HCT116 (cell line): ENCODE measurements around the gene CLEC16A. TPM values are rescaled to one million over a fixed set of nuclear protein-coding genes. Genes with fewer than 3 reads are reported as not detected.

Experiments
- ATAC-seq: fragments of 200-7000 bp; cut with Tn5 transposase; 2 replicates; pipeline ENCODE4 v1.9.1; 2020; ENCODE audit warnings: mild to moderate bottlenecking, moderate library complexity
- BruUV-seq: library from RNA; stranded (reverse); fragments of 400-500 nt; replicated peaks from 2 replicates; lab custom pipeline; 2021; lab: Mats Ljungman, UMichigan
- CTCF ChIA-PET: fragments of 300-600 bp; sonication (Branson Sonifier 250); formaldehyde crosslinking; loops from one replicate; lab custom pipeline; 2021; ENCODE audit warnings: antibody characterized with exemption; lab: Charles Lee
- POLR2A ChIA-PET: fragments of 300-600, 350-600 bp; sonication (Branson Sonifier 250); formaldehyde crosslinking; loops from one replicate; lab custom pipeline; 2021; ENCODE audit warnings: antibody characterized with exemption; lab: Charles Lee
- RAD21 ChIA-PET, 2 experiments: fragments of 300-600 bp; sonication (Branson Sonifier 250); formaldehyde crosslinking; loops; one replicate each; lab custom pipeline; 2023; ENCODE audit warnings: low total read pairs in 2 of 2; ENCODE audit not compliant: uncharacterized antibody in 2 of 2, unreplicated experiment in 2 of 2, low non-redundant PET in 1 of 2; lab: Charles Lee
- DNase-seq: peaks from one replicate; pipeline ENCODE4 v3.0.0-alpha.2; 2010; ENCODE audit warnings: low read depth, low spot score
- H2AFZ ChIP-seq: fragments of 200-600 bp; shearing (Covaris generic), sonication (generic); 2 replicates; pipeline ENCODE4 v1.6.1; 2017; ENCODE audit warnings: low read depth, mixed run types, mixed read lengths, antibody characterized with exemption, low read length; ENCODE audit not compliant: poor library complexity, severe bottlenecking
- H3K27ac ChIP-seq: 2 replicates; pipeline ENCODE4 v1.5.1; 2012; ENCODE audit warnings: low read depth, low read length
- H3K27me3 ChIP-seq: fragments of 200-600 bp; sonication (generic); 2 replicates; pipeline ENCODE4 v1.6.1; 2016; ENCODE audit warnings: mixed run types, low read length, mixed read lengths; ENCODE audit not compliant: insufficient read depth
- H3K36me3 ChIP-seq, 2 experiments: fragments of 200-500 bp in 1 of 2; fragments of 200-600 bp in 1 of 2; sonication (Bioruptor generic) in 1 of 2; sonication (generic) in 1 of 2; 2 replicates each; pipeline versions ENCODE4 v1.5.1 to v1.6.1; 2014 to 2016; ENCODE audit warnings: low read length in 2 of 2, inconsistent platforms in 1 of 2, mixed read lengths in 1 of 2, mixed run types in 1 of 2; ENCODE audit not compliant: insufficient read depth in 2 of 2, control insufficient read depth in 1 of 2
- H3K4me1 ChIP-seq, 2 experiments: fragments of 200-600 bp in 1 of 2; sonication (generic) in 1 of 2; 2 replicates each; pipeline versions ENCODE4 v1.5.1 to v1.6.1; 2012 to 2017; ENCODE audit warnings: low read length in 2 of 2, inconsistent platforms in 1 of 2, mild to moderate bottlenecking in 1 of 2, mixed read lengths in 1 of 2, mixed run types in 1 of 2, moderate library complexity in 1 of 2; ENCODE audit not compliant: insufficient read depth in 2 of 2, control insufficient read depth in 1 of 2
- H3K4me2 ChIP-seq: fragments of 200-600 bp; sonication (generic); 2 replicates; pipeline ENCODE4 v1.6.1; 2017; ENCODE audit warnings: mixed run types, low read length, mixed read lengths
- H3K4me3 ChIP-seq, 2 experiments: fragments of 200-600 bp in 1 of 2; sonication (generic) in 1 of 2; replicated peaks in 1 of 2; 2 replicates each; pipeline ENCODE4 v1.5.1; 2011 to 2016; ENCODE audit warnings: low read length in 2 of 2, control low read depth in 1 of 2, low read depth in 1 of 2, mild to moderate bottlenecking in 1 of 2, mixed read lengths in 1 of 2, mixed run types in 1 of 2
- H3K79me2 ChIP-seq: fragments of 200-600 bp; sonication (generic); 2 replicates; pipeline ENCODE4 v1.6.1; 2017; ENCODE audit warnings: mild to moderate bottlenecking, mixed run types, low read length, moderate library complexity, mixed read lengths; ENCODE audit not compliant: insufficient read depth
- H3K9ac ChIP-seq: fragments of 200-600 bp; sonication (generic); 2 replicates; pipeline ENCODE4 v1.6.1; 2016; ENCODE audit warnings: low read length, mixed read lengths
- H3K9me2 ChIP-seq: fragments of 200-600 bp; sonication (generic), shearing (Covaris generic); 2 replicates; pipeline ENCODE4 v1.6.1; 2017; ENCODE audit warnings: mixed run types, mild to moderate bottlenecking, moderate library complexity; ENCODE audit not compliant: insufficient read depth
- H3K9me3 ChIP-seq, 2 experiments: fragments of 200-500 bp in 1 of 2; fragments of 200-600 bp in 1 of 2; sonication (Bioruptor generic) in 1 of 2; sonication (generic) in 1 of 2; 2 replicates each; pipeline ENCODE4 v1.6.1; 2014 to 2017; ENCODE audit warnings: low read length in 2 of 2, mixed read lengths in 2 of 2, inconsistent platforms in 1 of 2, low read depth in 1 of 2, mild to moderate bottlenecking in 1 of 2, mixed run types in 1 of 2, moderate library complexity in 1 of 2; ENCODE audit not compliant: control insufficient read depth in 1 of 2, insufficient read depth in 1 of 2
- H4K20me1 ChIP-seq: fragments of 200-600 bp; sonication (generic), shearing (Covaris generic); 2 replicates; pipeline ENCODE4 v1.6.1; 2017; ENCODE audit warnings: mixed run types, mild to moderate bottlenecking, moderate library complexity; ENCODE audit not compliant: insufficient read depth
- CTCF ChIP-seq, 3 experiments: fragments of 200-600 bp in 1 of 3; sonication (generic) in 1 of 3; IDR thresholded peaks in 2 of 3; conservative IDR thresholded peaks in 1 of 3; 2 replicates each; pipeline ENCODE4 v1.5.1; 2012 to 2017; ENCODE audit warnings: low read depth in 2 of 3, low read length in 2 of 3, antibody characterized with exemption in 1 of 3, borderline replicate concordance in 1 of 3, control low read depth in 1 of 3, mild to moderate bottlenecking in 1 of 3, mixed read lengths in 1 of 3, mixed run types in 1 of 3, moderate library complexity in 1 of 3; ENCODE audit not compliant: insufficient read depth in 1 of 3
- EGR1 ChIP-seq: IDR thresholded peaks from 2 replicates; pipeline ENCODE4 v1.6.1; 2012; ENCODE audit warnings: low read depth
- EZH2 ChIP-seq: fragments of 200-600 bp; sonication (generic); IDR thresholded peaks from 2 replicates; pipeline ENCODE4 v1.6.1; 2017; ENCODE audit warnings: antibody characterized with exemption, mixed run types
- JUND ChIP-seq: IDR thresholded peaks from 2 replicates; pipeline ENCODE4 v1.6.1; 2012
- MAX ChIP-seq: IDR thresholded peaks from 2 replicates; pipeline ENCODE4 v1.6.1; 2012
- POLR2A ChIP-seq: IDR thresholded peaks from 2 replicates; pipeline ENCODE4 v1.7.0; 2011; ENCODE audit warnings: borderline replicate concordance; ENCODE audit not compliant: insufficient read depth, insufficient read length; ENCODE audit errors: extremely low read depth
- RAD21 ChIP-seq: IDR thresholded peaks from 2 replicates; pipeline ENCODE4 v1.6.1; 2012; ENCODE audit warnings: low read depth, mild to moderate bottlenecking
- SIN3A ChIP-seq: IDR thresholded peaks from 2 replicates; pipeline ENCODE4 v1.6.1; 2012; ENCODE audit warnings: low read depth
- SP1 ChIP-seq: IDR thresholded peaks from 2 replicates; pipeline ENCODE4 v1.6.1; 2012; ENCODE audit warnings: low read depth
- SRF ChIP-seq: IDR thresholded peaks from 2 replicates; pipeline ENCODE4 v1.6.1; 2012; ENCODE audit warnings: low read depth
- TCF7L2 ChIP-seq: IDR thresholded peaks from 2 replicates; pipeline ENCODE4 v1.7.0; 2011; ENCODE audit warnings: borderline replicate concordance, inconsistent platforms; ENCODE audit not compliant: insufficient read depth, insufficient read length; ENCODE audit errors: extremely low read depth
- YY1 ChIP-seq: IDR thresholded peaks from 2 replicates; pipeline ENCODE4 v1.6.1; 2011; ENCODE audit warnings: low read length, low read depth, moderate library complexity, mild to moderate bottlenecking; ENCODE audit not compliant: insufficient replicate concordance; ENCODE audit errors: extremely low read depth
- ZBTB33 ChIP-seq: IDR thresholded peaks from 2 replicates; pipeline ENCODE4 v1.6.1; 2011; ENCODE audit warnings: mild to moderate bottlenecking, low read length, moderate library complexity; ENCODE audit not compliant: insufficient replicate concordance; ENCODE audit errors: extremely low read depth
- ZFX ChIP-seq: fragments of 450-650 bp; IDR thresholded peaks from 2 replicates; pipeline ENCODE4 v1.6.1; 2017
- ZNF274 ChIP-seq: fragments of 200-500 bp; sonication (Bioruptor generic); IDR thresholded peaks from 2 replicates; pipeline ENCODE4 v1.6.1; 2014; ENCODE audit warnings: mild to moderate bottlenecking, low read depth, low read length, inconsistent platforms
- intact Hi-C: fragments of 100-400 bp; cut with micrococcal nuclease; formaldehyde crosslinking; loops from 2 replicates; pipeline ENCODE4 v1.10.0; 2022
- total RNA-seq: library from RNA; stranded (reverse); gene quantifications from one replicate; pipeline ENCODE4 v1.2.1, GENCODE V29; 2021; ENCODE audit not compliant: unreplicated experiment

CLEC16A gene
- total RNA-seq, 1 experiment from 2014 or later = 18.0 TPM

- TF ChIP-seq TCF7L2 = no peak
- TF ChIP-seq SIN3A = no peak
- no peak for TF ChIP-seq CTCF (IDR thresholded peaks at IDR 0.05 in 2 of 3, conservative IDR thresholded peaks at IDR 0.05 in 1 of 3; ENCODE audit: borderline replicate concordance in 1 of 3, insufficient read depth in 1 of 3, low read depth in 2 of 3, low read length in 2 of 3)
- no peak for TF ChIP-seq RAD21
- TF ChIP-seq YY1 = no peak
- TF ChIP-seq ZFX = no peak
- TF ChIP-seq EGR1 = no peak
- no peak for TF ChIP-seq ZNF274
- no peak for TF ChIP-seq EZH2
- TF ChIP-seq SRF = no peak
- no peak for TF ChIP-seq SP1
- no peak for TF ChIP-seq ZBTB33
- no peak for TF ChIP-seq MAX
- TF ChIP-seq JUND = no peak
- TF ChIP-seq POLR2A = no peak
- TF ChIP-seq, all 23 proteins: peak for 0
- DNase-seq = no peak
- no peaks in the 10 kb centered on the region for H3K79me2 ChIP-seq
- no peak overlapping the region for H3K4me3 ChIP-seq
- no peak overlapping the region for H3K4me2 ChIP-seq
- ChIA-PET POLR2A (no interaction called here), RAD21 (no interaction called here), CTCF (no interaction called here)
- no peaks in the 10 kb centered on the region for H3K27me3 ChIP-seq
- H2AFZ ChIP-seq = no peak overlapping the region
- H3K9ac ChIP-seq = no peak overlapping the region
- intact Hi-C loops = no loop called here
- H3K27ac ChIP-seq = no peak overlapping the region
- H3K36me3 ChIP-seq = no peaks in the 10 kb centered on the region; a peak in 1 of 4 replicates
- no peaks in the 10 kb centered on the region for H3K9me2 ChIP-seq
- BruUV-seq = no TSS peak
- H3K4me1 ChIP-seq = no peaks in the 10 kb centered on the region; a peak in 1 of 4 replicates
- H4K20me1 ChIP-seq = no peaks in the 10 kb centered on the region
- ATAC-seq = no peak
- no peaks in the 10 kb centered on the region for H3K9me3 ChIP-seq
Observed at GRCh38 chr16:11032000-11032921, 87.9 kb downstream of the CLEC16A start.
